GM12872 (cell line): ENCODE data around the gene LMAN2L.

Source experiments
- TF ChIP-seq, protein P1 (sequence below): IDR thresholded peaks from 3 replicates; pipeline ENCODE4 v1.5.1; 2011; ENCODE audit warnings: low read depth, mild to moderate bottlenecking, low read length, moderate library complexity; ENCODE audit not compliant: insufficient read depth

LMAN2L gene

DNA sequence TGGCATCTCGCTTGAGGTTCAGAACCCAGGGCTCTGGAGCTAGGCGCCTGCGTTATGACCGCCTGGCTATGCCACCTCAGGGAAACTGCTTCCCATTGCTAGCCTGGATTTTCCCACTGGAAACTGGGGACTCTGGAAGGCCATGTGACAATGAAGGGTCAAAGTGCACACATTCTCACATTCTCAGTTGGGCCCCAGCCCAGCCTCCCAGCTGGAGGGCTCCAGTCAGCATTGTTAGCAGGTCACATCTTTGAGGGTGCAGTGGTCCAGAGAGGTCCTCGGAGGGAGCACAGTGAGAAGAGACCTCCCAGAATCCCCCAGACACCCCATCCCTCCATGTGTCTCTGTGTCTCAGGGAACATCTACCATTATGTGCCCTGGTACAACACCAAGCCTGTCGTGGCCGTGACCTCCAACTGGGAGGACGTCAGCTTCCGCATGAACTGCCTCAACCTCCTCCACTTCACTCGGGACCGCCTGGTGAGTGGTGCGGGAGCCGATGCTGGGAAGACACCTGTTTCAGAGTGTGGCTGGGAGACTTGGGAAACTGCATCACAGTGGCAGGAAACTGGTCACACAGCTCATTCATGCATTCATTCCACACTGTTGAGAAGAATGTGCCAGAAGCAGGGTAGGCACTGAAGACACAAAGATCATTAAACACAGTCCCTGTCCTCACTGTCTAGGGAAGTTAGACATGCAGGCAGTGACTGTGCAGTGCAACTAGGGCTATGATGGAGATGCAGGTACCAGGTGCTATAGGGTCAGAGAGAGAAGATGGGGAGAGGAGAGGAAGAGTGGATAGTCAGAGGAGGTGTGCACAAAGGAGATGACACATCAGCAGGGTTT lies 55.7 kb downstream of the LMAN2L start:
- TF ChIP-seq, protein P1, sequence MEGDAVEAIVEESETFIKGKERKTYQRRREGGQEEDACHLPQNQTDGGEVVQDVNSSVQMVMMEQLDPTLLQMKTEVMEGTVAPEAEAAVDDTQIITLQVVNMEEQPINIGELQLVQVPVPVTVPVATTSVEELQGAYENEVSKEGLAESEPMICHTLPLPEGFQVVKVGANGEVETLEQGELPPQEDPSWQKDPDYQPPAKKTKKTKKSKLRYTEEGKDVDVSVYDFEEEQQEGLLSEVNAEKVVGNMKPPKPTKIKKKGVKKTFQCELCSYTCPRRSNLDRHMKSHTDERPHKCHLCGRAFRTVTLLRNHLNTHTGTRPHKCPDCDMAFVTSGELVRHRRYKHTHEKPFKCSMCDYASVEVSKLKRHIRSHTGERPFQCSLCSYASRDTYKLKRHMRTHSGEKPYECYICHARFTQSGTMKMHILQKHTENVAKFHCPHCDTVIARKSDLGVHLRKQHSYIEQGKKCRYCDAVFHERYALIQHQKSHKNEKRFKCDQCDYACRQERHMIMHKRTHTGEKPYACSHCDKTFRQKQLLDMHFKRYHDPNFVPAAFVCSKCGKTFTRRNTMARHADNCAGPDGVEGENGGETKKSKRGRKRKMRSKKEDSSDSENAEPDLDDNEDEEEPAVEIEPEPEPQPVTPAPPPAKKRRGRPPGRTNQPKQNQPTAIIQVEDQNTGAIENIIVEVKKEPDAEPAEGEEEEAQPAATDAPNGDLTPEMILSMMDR: no peak

DNA sequence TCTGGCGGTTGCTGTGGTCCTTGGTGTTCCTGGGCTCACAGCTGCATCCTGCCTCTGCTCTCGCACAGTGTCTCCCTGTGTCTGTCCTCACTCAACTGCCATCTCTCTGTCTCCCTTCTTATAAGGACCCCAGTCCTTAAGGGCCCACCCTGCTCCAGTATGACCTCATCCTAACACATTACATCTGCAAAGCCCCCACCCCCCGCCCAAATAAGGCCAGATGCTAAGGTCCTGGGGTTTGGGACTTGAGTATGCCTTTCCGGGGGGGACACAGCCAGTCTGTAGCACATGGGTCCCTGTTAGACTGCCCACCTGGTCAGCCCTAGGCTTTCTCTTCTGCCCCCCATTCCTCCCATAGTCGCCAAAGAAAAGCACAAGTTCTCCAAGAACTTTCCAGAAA lies 56.6 kb downstream of the LMAN2L start:
- TF ChIP-seq, protein P1: no peak

DNA sequence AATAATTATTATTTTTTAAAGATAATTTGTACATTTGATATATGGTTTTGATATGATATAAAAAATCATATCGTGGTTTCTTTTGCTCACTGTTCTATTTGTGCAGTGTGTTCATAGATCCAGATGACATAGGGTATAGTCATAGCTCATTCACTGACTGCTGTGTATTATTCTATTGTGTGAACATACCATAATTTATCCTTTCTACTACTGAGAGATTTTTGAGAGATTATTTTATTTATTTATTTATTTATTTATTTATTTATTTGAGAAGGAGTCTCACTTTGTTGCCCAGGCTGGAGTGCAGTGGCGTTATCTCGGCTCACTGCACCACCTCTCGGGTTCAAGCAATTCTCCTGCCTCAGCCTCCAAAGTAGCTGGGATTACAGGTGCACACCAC lies 58.3 kb downstream of the LMAN2L start:
- TF ChIP-seq, protein P1: no peak

DNA sequence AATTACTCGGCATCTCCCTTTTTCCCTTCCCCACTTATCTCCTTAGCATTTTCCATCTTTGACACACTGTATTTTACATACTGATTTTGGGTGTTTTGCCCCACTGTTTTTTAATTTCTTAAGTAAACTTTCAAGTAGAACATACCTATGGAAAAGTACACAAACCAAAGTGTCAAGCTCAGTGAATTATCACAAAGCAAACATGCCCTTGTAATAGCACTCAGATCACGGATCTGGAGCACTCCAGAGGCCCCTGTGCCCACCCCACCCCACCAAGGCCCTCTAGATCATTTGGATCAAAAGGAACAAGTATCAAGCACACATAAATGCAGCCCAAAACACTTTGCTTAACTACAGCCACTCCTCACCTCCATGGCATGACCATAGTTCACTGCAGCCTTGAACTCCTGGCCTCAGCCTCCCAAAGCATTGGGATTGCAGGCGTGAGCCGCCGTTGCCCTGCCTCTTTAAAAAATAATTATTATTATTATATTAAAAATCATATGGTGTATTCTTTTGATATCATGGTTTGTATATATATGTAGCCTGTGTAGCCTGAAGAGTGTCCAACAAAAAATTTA lies 59.2 kb downstream of the LMAN2L start:
- TF ChIP-seq, protein P1: no peak

DNA sequence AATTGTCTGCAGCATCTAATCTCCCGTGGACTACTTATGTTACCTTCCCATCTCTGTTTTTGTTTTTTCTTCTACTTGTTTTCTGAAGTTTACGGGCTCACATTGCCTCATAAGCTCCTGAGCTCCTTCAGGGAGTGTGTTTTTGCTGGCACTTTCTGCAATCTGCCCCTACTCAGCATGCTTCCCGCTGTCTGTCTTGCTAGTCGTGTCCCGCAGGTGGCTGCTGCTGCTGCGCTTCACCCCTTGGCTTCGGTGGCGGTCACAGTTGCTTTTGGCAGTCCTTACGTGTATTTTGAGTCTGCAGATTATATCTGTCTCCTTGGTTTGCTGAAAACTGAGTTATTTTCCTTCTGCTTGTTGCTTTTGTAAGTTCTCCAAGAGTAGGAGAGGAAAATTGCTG lies 60.0 kb downstream of the LMAN2L start:
- TF ChIP-seq, protein P1: no peak

DNA sequence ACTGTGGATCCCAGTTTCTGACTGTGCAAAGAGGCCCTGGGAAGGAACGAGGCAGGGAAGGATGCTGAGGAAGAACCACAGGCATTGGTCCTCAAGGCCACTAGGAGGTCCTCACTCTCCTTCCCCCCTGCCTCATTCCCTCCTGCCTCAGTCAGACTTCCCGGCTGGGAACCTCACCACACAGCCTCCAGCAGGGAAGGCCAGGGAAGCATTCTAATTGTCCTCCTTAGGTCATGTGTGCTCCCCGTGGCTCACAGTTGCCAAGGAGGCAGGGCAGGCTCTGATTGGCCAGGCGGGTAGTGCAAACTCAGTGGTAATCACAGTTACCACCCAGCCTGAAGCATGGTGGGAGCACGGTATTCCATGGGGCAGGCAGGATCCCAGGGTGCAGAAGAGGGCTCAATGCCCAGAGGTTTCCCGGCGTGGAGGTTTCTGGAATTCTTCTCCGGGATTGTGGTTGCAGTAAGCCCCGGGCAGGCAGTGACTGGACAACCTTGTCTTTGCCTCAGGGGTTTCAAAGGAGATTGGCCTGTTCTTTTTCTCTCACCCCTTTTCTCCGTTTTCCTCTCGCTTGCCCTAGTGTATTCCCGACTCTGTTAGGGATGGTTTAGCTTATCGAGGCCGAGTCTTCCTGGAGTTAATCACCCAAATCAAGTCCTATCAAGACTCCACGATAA lies 70.2 kb downstream of the LMAN2L start:
- TF ChIP-seq, protein P1: no peak

DNA sequence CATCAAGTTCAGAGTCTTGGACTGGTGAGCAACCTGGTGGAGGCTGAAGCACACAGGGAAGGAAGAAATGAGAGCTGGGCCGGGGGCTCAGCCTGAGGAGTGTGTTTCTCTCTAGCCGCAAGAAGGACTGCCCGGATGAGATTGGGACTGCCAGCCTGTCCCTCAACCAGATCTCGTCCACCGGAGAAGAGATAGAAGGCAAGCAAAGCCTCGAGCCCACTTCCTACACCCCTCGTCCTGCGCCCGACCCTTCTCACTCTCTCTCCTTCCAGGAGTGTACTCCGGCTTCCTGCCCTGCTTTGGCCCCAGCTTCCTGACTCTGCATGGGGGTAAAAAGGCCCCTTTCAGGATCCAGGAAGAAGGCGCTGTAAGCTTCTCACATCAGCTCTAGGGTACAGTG lies 71.1 kb downstream of the LMAN2L start:
- TF ChIP-seq, protein P1: no peak
